GM23338 (cell line): ENCODE results near the gene RNU7-1. TPM values are rescaled to one million over a fixed set of nuclear protein-coding genes. Genes with fewer than 3 reads are reported as not detected.

ENCODE experiments used
- ATAC-seq: fragments of 200-7000 bp; cut with Tn5 transposase; 3 replicates; pipeline ENCODE4 v1.9.1; 2020
- DNase-seq: peaks from one replicate; pipeline ENCODE4 v3.0.0-alpha.2; 2015; ENCODE audit warnings: low spot score
- H2AFZ ChIP-seq: fragments of 200-600 bp; sonication (generic); 2 replicates; pipeline ENCODE4 v1.8.0; 2016; ENCODE audit warnings: antibody characterized with exemption, mild to moderate bottlenecking, moderate library complexity
- H3F3A ChIP-seq: fragments of 200-600 bp; sonication (generic); replicated peaks from 2 replicates; pipeline ENCODE4 v1.8.0; 2017; ENCODE audit warnings: antibody characterized with exemption, mixed run types, low read depth
- H3K27ac ChIP-seq: fragments of 200-600 bp; sonication (generic); 2 replicates; pipeline ENCODE4 v1.6.1; 2016; ENCODE audit warnings: low read depth
- H3K27me3 ChIP-seq: fragments of 200-600 bp; sonication (generic); 2 replicates; pipeline ENCODE4 v1.8.0; 2016; ENCODE audit warnings: mild to moderate bottlenecking, mixed run types, moderate library complexity; ENCODE audit not compliant: insufficient read depth
- H3K36me3 ChIP-seq: fragments of 200-600 bp; sonication (generic); 2 replicates; pipeline ENCODE4 v1.8.0; 2016; ENCODE audit warnings: mild to moderate bottlenecking; ENCODE audit not compliant: insufficient read depth
- H3K4me1 ChIP-seq: fragments of 200-600 bp; sonication (generic); 2 replicates; pipeline ENCODE4 v1.8.0; 2016; ENCODE audit warnings: mild to moderate bottlenecking, moderate library complexity; ENCODE audit not compliant: insufficient read depth
- H3K4me2 ChIP-seq: fragments of 200-600 bp; sonication (generic); 2 replicates; pipeline ENCODE4 v1.7.1; 2017; ENCODE audit warnings: mixed run types
- H3K4me3 ChIP-seq: fragments of 200-600 bp; sonication (generic); 2 replicates; pipeline ENCODE4 v1.6.1; 2016; ENCODE audit warnings: mixed run types
- H3K79me2 ChIP-seq: fragments of 200-600 bp; sonication (generic); replicated peaks from 2 replicates; pipeline ENCODE4 v1.8.0; 2017; ENCODE audit warnings: mild to moderate bottlenecking; ENCODE audit not compliant: insufficient read depth
- H3K9me2 ChIP-seq: fragments of 200-600 bp; sonication (generic); 2 replicates; pipeline ENCODE4 v1.8.0; 2017; ENCODE audit not compliant: insufficient read depth
- H4K20me1 ChIP-seq: fragments of 200-600 bp; sonication (generic); replicated peaks from 2 replicates; pipeline ENCODE4 v1.8.0; 2017; ENCODE audit warnings: mild to moderate bottlenecking; ENCODE audit not compliant: insufficient read depth
- H3K27ac Mint-ChIP-seq: 2 replicates; pipeline ENCODE4 v1.8.0; 2020; ENCODE audit warnings: inconsistent platforms, mild to moderate bottlenecking, moderate library complexity, mixed read lengths
- H3K27me3 Mint-ChIP-seq: 3 replicates; pipeline ENCODE4 v1.8.0; 2022; ENCODE audit warnings: low read depth, mild to moderate bottlenecking, moderate library complexity, mixed read lengths, inconsistent platforms; ENCODE audit not compliant: insufficient read depth, poor library complexity
- H3K36me3 Mint-ChIP-seq: 3 replicates; pipeline ENCODE4 v1.8.0; 2021; ENCODE audit warnings: low read depth, mild to moderate bottlenecking, inconsistent platforms, moderate library complexity, mixed read lengths
- H3K4me1 Mint-ChIP-seq: 3 replicates; pipeline ENCODE4 v1.8.0; 2020; ENCODE audit warnings: mild to moderate bottlenecking, inconsistent platforms, mixed read lengths
- H3K4me3 Mint-ChIP-seq: 3 replicates; pipeline ENCODE4 v1.8.0; 2021; ENCODE audit warnings: moderate library complexity, mild to moderate bottlenecking, inconsistent platforms, mixed read lengths
- H3K9me3 Mint-ChIP-seq: 3 replicates; pipeline ENCODE4 v1.8.0; 2020; ENCODE audit warnings: moderate library complexity, mild to moderate bottlenecking, inconsistent platforms, mixed read lengths
- CTCF ChIP-seq, 2 experiments: fragments of 200-600 bp in 1 of 2; sonication (generic) in 1 of 2; conservative IDR thresholded peaks; 2 replicates each; pipeline versions ENCODE4 v1.5.1 to v1.6.1; 2016 to 2017; ENCODE audit warnings: antibody characterized with exemption in 2 of 2, low read depth in 2 of 2, mild to moderate bottlenecking in 2 of 2, moderate library complexity in 1 of 2
- ETS1 ChIP-seq: IDR thresholded peaks from 2 replicates; pipeline ENCODE4 v1.6.1; 2016; ENCODE audit warnings: antibody characterized with exemption
- EZH2 ChIP-seq: fragments of 200-600 bp; sonication (generic); IDR thresholded peaks from one replicate; pipeline ENCODE4 v1.8.0; 2017; ENCODE audit warnings: antibody characterized with exemption, mild to moderate bottlenecking, low read depth; ENCODE audit not compliant: unreplicated experiment
- JUNB ChIP-seq: IDR thresholded peaks from one replicate; pipeline ENCODE4 v1.6.1; 2016; ENCODE audit warnings: antibody characterized with exemption; ENCODE audit not compliant: unreplicated experiment
- NANOG ChIP-seq: IDR thresholded peaks from 2 replicates; pipeline ENCODE4 v1.6.1; 2016; ENCODE audit warnings: antibody characterized with exemption, borderline replicate concordance
- POLR2AphosphoS5 ChIP-seq: IDR thresholded peaks from 2 replicates; pipeline ENCODE4 v1.6.1; 2016; ENCODE audit warnings: antibody characterized with exemption, low read depth
- REST ChIP-seq: IDR thresholded peaks from one replicate; pipeline ENCODE4 v1.6.1; 2018; ENCODE audit warnings: antibody characterized with exemption; ENCODE audit not compliant: unreplicated experiment
- STAT1 ChIP-seq: IDR thresholded peaks from one replicate; pipeline ENCODE4 v1.6.1; 2016; ENCODE audit warnings: antibody characterized with exemption; ENCODE audit not compliant: unreplicated experiment
- ZNF331 ChIP-seq: fragments of 250-450 bp; sonication (Bioruptor Pico); IDR thresholded peaks from 2 replicates; pipeline ENCODE4 v1.5.0; 2020; ENCODE audit warnings: low read depth, mild to moderate bottlenecking, moderate library complexity
- ZNF462 ChIP-seq: fragments of 250-450 bp; sonication (Bioruptor Pico); IDR thresholded peaks from 2 replicates; pipeline ENCODE4 v1.5.0; 2020; ENCODE audit warnings: mild to moderate bottlenecking, moderate library complexity
- polyA plus RNA-seq: library from polyadenylated mRNA; unstranded; fragments of >200 nt; fragmentation: Nextera tagmentation; extraction: Ambion mirVana; gene quantifications from 2 replicates; pipeline ENCODE4 v1.2.1, GENCODE V29; 2016
- total RNA-seq: library from RNA; depleted of rRNA; stranded (reverse); fragments of >200 nt; shearing (Covaris generic); gene quantifications from 2 replicates; pipeline ENCODE4 v1.2.3, GENCODE V29; 2014

The RNU7-1 gene
- total and polyA plus RNA-seq, 2 experiments from 2014 or later = not detected

GRCh38 chr12:6934110-6934509 is 9.5 kb upstream of the RNU7-1 start:
- peaks cover 38% of the 10 kb centered on the region for H4K20me1 ChIP-seq
- no peak overlapping the region for H3K4me2 ChIP-seq
- H3K79me2 ChIP-seq = peaks cover 45% of the 10 kb centered on the region

More at GRCh38 chr12:6934110-6934509, 9.5 kb upstream of the RNU7-1 start:
- H3K4me3 Mint-ChIP-seq = no peak overlapping the region; the same call in 2 of the 3 replicates
- Histone ChIP-seq H3K27me3 (no peaks in the 10 kb centered on the region), H3K27ac (no peak overlapping the region), H3F3A (peaks cover 39% of the 10 kb centered on the region), H2AFZ (no peak overlapping the region), H3K9me2 (no peaks in the 10 kb centered on the region), H3K4me3 (no peak overlapping the region), H3K36me3 (peaks cover 17% of the 10 kb centered on the region), H3K4me1 (peaks cover 29% of the 10 kb centered on the region)
- peaks cover 67% of the 10 kb centered on the region for H3K36me3 Mint-ChIP-seq
- TF ChIP-seq NANOG (no peak), STAT1 (no peak), ETS1 (no peak), CTCF (conservative IDR thresholded peaks at IDR 0.05; ENCODE audit: low read depth in 2 of 2) (no peak), REST (no peak), JUNB (no peak), EZH2 (no peak), ZNF331 (CRISPR knock-in tag) (no peak), ZNF462 (CRISPR knock-in tag) (no peak), POLR2AphosphoS5 (no peak)
- no peak for ATAC-seq
- no peak for DNase-seq
- peaks cover 17% of the 10 kb centered on the region for H3K27me3 Mint-ChIP-seq
- H3K27ac Mint-ChIP-seq = no peak overlapping the region
- peaks cover 1% of the 10 kb centered on the region; the same call in 1 of the 3 replicates for H3K9me3 Mint-ChIP-seq
- H3K4me1 Mint-ChIP-seq = peaks cover 45% of the 10 kb centered on the region
